Omental fat pad (tissue), 4 donors: Measurements from ENCODE around the gene AOPEP. TPM values are rescaled to one million over a fixed set of nuclear protein-coding genes. Genes with fewer than 3 reads are reported as not detected.

Experiments
- ATAC-seq: fragments of 150-250 bp; one replicate; pipeline ENCODE4 v1.9.1; 2016; ENCODE audit warnings: mild to moderate bottlenecking, moderate library complexity; ENCODE audit not compliant: low FRiP score
- DNase-seq: peaks from one replicate; pipeline ENCODE4 v3.0.0-alpha.2; 2019; ENCODE audit warnings: low spot score
- CTCF ChIP-seq, 3 donors: fragments of 450-650 bp; IDR thresholded peaks; one replicate each; pipeline ENCODE4 v1.5.1; 2016 to 2017; ENCODE audit warnings: antibody characterized with exemption in 3 of 3, mild to moderate bottlenecking in 3 of 3, moderate library complexity in 2 of 3
- total RNA-seq, 4 donors: library from RNA; depleted of rRNA; stranded (reverse); fragments of >200 nt; gene quantifications; one replicate each; pipeline ENCODE4 v1.1.0, GENCODE V29; 2016

The AOPEP gene
- total RNA-seq, 4 donors from 2014 or later: 45.9 to 102 (median 55.1) TPM

DNA sequence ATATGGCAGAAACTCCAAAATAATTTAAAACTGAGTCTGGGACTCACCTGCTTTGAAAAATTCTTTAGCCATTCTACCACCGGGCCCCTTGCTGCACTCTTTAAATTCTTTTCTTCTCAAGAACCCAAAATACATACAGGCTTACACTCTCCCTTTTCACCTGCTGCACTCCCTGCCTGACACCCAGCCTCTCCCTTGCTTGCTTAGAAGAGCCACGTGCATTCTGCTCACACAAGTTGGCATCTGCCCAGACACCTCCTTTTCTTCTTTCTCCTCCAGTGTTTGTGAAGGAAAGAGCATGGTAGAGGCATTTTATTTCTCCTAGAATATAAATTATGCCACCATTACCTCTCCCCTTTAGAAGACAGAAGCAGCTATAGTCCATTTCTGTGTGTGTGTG, 39.0 kb upstream of the AOPEP start:
- no peak for TF ChIP-seq CTCF (IDR thresholded peaks at IDR 0.05)
- no peak for DNase-seq
- no peak for ATAC-seq

DNA sequence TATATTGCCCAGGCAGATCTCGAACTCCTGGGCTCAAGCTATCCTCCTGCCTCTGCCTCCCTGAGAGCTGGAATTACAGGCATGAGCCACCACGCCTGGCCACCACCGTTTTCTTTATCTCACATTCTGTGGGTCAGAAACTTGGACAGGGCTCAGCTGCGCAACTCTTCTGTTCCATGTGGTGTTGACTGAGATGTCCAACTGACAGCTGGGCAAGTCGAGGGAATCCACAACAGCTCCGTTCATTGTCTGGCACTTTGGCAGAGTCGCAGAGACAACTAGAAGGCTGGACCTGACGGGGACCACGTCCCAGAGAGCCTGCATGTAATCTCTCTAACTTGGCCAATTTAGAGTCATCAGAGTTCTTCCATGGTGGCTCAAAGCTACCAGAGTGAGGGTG, 36.2 kb upstream of the AOPEP start:
- DNase-seq: no peak
- no peak for ATAC-seq
- TF ChIP-seq CTCF (IDR thresholded peaks at IDR 0.05): no peak

GRCh38 chr9:94692601-94693000, 33.9 kb upstream of the AOPEP start:
- DNase-seq (no peak), ATAC-seq (no peak)
- no peak for TF ChIP-seq CTCF (IDR thresholded peaks at IDR 0.05)

DNA sequence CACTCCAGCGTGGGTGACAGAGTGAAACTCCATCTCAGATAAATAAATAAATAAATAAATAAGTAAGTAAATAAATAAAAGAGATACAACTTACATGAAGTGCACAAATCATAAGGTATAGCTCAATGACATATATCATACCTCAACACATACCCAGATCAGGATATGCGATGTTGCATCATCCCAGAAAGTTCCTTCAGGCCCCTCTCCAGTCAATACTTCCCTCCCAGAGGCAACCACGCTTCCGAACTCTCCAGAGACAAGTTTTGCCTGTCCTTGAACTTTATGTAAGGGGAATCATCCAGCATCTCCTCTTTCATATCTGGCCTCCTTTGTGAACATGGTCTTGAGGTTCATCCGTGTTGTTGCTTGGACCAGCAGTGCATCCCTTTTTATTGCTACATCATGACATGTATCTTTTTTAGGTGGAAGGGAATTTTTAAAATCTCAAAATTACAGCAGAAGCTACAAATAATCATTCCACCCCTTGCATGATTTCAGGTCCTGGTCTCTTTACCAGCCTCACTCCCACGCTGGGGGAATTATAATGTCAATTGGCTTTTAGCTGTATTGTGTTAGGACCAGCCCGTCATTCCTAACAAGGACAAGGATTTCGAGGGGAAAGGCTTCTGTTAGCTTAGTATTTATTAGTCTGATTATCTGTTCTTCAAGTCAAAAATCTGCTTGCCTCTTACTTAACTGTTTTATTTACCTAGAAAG, 32.9 kb upstream of the AOPEP start:
- TF ChIP-seq CTCF (IDR thresholded peaks at IDR 0.05): no peak
- no peak for ATAC-seq
- DNase-seq: no peak

DNA sequence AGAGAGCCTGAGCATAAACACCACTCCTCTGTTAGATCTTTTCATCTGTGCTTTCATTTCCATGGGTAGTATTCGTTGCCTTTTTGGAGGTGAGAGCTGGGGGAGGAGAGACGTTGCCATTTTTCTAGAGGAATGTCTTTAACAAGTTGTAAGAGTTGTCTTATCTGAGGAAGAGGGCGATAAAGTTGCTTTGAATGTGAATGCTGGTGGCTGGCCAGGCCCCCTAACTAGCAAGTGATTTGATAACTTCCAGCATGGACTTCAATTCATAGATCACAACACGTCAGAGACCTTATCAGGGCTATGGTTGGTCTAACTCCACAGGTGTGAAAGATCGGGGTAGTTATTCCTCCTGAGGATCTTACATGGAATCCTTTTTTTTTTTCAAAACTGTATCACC, 30.0 kb upstream of the AOPEP start:
- ATAC-seq (no peak), DNase-seq (no peak)
- no peak for TF ChIP-seq CTCF (IDR thresholded peaks at IDR 0.05)

DNA sequence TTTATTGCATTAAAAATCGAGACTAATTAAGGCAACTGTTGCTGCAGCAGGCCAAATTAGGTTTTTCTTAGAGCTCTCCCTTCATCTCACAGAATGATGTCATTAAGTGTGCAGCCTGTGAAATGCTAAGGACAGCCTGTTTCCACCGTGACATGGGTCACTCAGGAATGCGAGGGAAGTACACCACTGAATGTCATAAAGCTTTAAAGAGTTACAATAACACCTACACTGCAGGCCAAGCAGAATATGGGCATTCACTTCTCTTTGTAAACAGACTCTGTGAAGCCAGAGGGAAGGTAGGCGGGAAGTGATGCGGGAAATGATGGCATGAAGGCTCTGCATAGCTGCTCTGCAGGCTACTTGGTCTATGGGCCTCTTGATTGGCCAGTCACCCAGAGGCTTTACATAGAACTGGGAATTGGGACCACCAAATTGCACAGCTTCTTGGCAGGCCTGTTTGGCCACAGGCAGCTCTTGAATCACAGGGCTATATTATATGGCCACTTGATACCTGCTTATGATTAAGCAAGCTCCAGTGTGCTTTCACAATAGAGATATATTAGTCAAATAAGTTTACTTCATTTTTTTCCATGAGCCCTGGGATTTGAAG, 28.4 kb upstream of the AOPEP start:
- no peak for TF ChIP-seq CTCF (IDR thresholded peaks at IDR 0.05)
- no peak for DNase-seq
- no peak for ATAC-seq
